Midbrain (tissue), 1 donor: ENCODE data around the gene ERRFI1.

Experiments
- DNase-seq: peaks from one replicate; lab custom pipeline; 2025; lab: John Stamatoyannopoulos, UW

Gene ERRFI1

DNA sequence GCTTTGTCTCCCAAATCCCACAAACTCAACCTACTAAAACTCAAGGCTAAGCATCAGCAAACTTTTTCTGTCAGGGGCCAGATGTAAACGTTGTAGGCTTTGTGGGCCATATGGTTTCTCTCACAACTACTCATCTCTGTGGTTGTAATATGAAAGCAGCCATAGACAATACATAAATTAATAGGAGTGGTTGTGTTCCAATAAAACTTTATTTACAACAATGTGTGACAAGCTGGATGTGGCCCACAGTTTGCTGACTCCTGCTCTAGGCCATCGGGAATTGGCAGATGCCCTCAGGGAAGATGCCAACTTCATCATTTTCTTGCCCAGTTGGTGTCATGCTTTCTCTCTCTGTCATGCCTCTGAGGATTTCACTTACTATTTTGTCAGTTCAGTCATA, 17.5 kb upstream of the ERRFI1 start:
- DNase-seq, result no peak

DNA sequence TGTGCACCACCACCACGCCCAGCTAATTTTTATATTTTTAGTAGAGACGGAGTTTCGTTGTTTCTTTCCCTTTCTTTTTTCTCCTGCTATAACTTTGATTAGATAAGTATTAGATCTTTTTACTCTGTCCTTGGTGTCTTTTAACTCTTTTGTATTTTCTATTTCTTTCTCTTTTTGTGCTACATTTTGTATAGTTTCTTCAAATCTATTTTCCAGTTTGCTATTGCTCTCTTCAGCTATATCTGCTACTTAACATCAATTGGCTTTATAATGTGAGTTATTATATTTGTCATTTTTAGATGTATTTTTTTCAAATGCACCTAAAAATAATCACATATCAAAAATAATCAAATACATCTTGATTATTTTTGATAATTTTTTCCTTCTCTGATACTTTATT, 16.0 kb upstream of the ERRFI1 start:
- DNase-seq, result no peak

DNA sequence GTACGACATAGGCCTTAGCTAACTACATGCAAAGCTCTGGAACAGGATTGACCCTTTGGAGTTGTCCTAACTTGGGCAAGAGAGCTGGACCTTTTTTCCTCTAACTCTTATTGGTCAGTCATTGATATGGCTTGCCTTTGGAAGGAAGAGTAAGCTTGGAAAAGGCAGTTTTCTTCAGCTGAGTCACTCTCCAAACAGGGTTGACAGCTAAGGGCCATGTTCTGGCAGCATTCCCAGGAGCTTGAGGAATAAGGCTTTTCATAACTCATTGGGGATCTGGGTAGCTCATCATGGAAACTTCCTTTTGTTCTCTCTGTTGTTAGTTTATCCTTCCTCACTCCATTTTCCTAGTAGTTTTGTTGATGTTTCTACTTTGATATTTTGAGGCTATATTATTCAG, 14.5 kb upstream of the ERRFI1 start:
- no peak for DNase-seq

DNA sequence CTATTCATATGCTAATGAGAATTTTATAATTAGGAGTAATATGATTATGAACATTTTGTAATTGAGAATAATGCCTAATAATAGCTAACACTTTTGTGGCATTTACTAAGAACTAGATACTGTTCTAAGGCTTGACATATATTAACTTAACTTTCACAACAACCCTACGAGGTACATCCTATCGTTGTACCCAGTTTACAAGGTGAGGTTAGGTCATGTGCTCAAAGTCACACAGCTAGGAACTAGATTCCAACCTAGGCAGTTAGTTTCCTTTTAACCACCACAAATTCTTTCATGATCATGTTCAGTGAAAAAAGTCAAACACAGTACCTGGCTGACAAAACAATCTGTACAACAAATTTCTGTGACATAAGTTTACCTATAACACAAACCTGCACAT, 13.0 kb upstream of the ERRFI1 start:
- DNase-seq, result no peak

DNA sequence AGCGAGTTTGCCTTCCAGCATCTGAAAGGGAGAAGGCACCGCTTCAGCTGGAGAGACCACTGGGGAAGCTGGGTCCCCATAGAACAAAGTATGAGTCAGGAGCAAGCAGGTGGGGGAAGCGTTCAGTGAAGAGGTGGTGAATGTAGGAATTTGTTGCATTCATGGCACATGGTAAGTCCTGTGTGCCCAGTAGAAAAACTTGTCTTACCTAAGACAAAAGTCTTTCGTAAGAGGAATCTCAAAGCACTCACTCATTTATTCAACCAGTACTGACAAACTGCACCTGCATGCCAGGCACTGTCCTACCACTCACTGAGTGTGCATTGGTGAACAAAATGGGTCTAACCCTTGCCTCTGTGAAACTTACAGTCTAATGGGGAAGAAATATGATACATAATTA, 9.2 kb upstream of the ERRFI1 start:
- no peak for DNase-seq

DNA sequence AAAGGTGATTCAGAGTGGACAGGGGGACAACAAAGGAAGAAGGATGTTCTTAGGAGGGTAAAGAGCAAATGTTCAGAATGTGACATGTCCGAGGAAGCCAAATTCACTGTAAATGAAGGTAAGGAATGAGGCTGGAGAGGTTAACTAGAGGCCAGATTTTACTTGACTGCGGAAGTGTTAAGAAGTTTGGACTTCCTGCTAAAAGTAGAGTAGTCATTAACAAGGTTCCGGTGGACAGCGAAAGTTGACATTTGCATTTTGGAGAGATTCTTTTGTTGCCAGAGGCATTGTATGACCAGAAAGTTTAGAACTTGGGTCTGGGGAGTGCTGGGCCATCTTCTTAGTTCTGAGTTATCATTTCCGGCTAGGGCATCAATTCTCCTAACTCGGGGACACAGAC, 7.2 kb upstream of the ERRFI1 start:
- no peak for DNase-seq

GRCh38 chr1:8032366-8032910, 6.3 kb upstream of the ERRFI1 start:
- no peak for DNase-seq

DNA sequence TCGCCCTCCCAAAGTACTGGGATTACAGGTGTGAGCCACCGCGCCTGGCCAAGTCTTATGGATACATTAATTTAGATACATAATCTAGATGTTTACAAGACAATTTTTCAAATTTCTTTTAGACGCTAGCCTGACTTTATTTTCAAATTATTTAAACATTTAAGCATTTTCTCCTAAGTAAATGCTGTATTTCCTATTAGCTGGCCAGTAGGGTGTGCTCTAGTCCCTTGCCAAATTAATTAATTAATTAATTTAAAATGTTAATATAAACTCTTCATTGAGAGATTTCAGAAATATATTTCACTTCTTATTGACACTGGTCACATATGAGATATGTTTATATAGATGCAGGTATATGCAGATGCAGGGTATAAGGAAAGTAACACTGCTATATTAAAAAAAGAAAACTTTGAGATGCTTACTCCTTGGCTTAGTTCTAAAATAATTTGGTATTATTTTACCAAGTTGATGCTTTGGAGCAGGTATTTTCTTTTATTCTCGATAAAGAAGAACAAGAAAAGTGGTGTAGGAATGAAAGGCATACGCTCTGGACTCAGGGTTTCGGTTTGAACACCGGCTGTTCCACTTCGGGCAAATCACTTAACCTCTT, 5.2 kb upstream of the ERRFI1 start:
- no peak for DNase-seq

GRCh38 chr1:8028571-8028910, 2.4 kb upstream of the ERRFI1 start:
- DNase-seq, result no peak

- DNase-seq, result no peak
Observed at GRCh38 chr1:8027748-8028570, 1.9 kb upstream of the ERRFI1 start.

DNA sequence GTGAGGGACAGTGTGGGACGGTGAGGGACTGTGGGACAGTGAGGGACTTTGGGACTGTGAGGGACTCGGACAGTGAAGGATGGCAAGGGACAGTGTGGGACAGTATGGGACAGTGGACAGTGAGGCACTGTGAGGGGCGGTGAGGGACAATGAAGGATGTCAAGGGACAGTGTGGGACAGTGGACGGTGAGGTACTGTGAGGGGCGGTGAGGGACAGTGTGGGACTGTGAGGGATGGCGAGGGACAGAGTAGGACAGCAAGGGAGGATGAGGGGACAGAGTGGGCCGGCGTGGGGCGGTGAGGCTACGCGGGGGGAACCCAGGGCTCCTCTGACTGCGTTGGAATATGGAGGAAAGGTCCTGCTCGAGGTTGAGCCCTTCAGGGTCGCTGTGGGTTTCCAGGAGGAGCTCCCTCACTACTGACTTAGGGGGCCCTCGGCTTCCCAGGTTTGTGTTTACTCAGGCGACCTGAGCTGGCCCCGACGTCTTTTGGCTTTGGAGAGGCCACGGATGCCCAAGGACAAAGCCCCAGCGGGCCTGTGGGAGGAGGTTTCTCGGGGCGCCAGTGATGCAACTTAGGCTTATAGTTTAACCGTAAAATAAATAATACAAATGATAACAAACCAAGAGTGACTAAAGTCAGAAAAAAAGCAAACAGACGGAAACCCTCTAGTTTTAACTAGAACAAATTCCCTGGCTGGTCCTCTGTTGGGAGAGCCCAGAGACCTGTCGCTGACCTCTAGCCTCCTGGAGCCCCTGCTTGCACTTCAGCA, 1.1 kb upstream of the ERRFI1 start:
- DNase-seq, result no peak

DNA sequence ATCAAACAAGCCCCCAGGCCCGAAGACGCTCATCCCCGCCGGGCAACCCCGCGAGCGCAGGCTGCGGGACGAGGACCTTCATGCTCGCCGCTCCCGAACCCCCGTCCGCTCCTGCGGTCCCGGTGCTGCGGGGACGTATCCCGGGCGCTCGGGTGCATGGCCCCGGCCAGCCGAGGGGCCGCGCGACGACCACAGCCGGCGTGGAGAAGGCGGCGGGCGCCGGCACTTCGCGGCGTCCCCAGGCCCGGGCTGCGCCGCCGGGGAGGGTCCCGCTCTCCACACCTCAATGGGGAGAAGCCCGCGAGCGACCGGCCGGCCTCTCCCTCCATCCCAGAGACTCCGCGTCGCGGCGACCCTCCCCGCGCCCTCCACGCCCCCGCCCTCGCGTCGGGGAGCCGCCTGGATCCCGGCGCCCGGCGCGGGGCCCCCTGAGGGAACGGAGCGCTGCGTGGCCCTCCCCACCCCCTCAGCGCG, 401 bp downstream of the ERRFI1 start:
- no peak for DNase-seq

DNA sequence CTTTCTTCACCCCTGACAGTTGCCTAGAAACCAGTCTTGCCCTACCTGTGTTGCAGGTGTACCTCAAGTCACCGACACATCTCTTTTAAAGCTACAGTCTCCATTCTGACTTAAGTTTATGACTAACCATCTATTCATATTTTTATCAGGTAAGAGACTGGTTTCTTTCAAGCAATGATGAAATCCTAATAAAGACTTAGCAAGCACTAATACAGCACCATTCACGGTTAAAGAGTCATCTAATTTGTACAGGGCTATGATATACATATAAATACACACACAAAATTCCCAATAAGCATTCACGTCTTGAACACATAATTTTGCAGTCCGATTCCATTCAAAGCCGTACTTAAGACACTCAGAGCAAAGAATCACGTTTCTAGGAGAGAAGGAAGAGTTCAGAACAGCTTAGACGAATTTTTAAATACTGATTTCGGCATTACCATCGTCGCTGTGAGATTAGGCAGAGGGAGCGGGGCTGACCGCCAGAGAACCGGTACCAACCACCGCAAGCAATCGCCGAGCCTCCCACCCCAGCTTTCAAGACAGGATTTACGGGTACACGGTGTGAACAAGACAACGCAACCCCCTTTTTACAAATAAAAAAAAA, 943 bp downstream of the ERRFI1 start:
- DNase-seq, result no peak

GRCh38 chr1:8024329-8024728, 1.8 kb downstream of the ERRFI1 start:
- DNase-seq, result no peak

GRCh38 chr1:8023995-8024313, 2.2 kb downstream of the ERRFI1 start:
- no peak for DNase-seq

GRCh38 chr1:8023287-8023994, 2.7 kb downstream of the ERRFI1 start:
- DNase-seq, result no peak

DNA sequence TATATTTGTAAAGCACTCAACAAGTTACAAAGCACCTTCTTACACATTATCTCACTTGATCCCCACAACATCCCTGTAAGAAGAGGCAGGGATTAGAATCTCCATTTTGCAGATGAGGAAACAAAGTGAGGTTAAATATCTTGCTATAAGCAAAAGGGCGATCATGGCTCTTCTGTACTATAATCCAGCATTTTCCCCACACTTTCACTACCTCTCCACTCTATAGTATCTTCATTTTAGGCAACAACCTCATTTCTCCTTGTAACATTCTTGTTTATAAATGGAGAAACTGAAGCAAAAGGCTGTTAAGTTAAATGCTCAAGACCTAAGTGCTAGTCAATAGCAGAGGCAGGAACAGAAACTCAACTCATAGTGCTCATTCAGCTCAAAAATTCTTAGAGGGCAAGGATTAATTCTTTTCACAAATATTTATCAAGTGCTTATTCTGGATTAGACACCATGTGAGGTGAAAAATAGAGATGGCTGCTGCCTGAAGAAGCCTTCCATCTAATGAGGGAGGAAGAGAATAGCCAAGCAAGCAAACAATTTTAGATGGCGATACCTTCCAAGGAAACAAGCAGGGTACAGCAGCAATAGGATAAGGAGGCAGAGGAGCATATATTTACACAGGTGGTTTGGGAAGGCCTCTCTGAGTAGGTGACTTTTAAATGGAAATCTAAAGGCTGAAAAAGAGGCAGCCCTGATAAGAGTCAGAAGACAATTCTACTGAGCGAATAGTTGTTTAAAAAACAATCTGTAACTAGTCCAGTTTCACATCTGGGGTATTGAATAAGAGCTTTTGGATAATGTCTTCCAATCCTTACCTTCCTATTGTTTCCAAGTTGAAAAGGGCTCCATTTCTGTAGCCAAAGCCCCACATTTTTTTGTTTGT, 3.5 kb downstream of the ERRFI1 start:
- DNase-seq, result no peak

- DNase-seq, result no peak
Observed at GRCh38 chr1:8021676-8022266, 4.3 kb downstream of the ERRFI1 start.

- no peak for DNase-seq
Observed at GRCh38 chr1:8020032-8020431, 6.1 kb downstream of the ERRFI1 start.

- DNase-seq, result no peak
Observed at GRCh38 chr1:8019229-8019620, 6.9 kb downstream of the ERRFI1 start.
